Ishikawa (cell line): Measurements from ENCODE around the gene EXOC3.

Source experiments
- CREB1 ChIP-seq: IDR thresholded peaks from 2 replicates; pipeline ENCODE4 v1.6.1; 2012; ENCODE audit warnings: low read depth
- RAD21 ChIP-seq: IDR thresholded peaks from 2 replicates; pipeline ENCODE4 v1.6.1; 2012; ENCODE audit warnings: low read depth
- TF ChIP-seq, protein P1 (sequence below): IDR thresholded peaks from 2 replicates; pipeline ENCODE4 v1.6.1; 2012

DNA sequence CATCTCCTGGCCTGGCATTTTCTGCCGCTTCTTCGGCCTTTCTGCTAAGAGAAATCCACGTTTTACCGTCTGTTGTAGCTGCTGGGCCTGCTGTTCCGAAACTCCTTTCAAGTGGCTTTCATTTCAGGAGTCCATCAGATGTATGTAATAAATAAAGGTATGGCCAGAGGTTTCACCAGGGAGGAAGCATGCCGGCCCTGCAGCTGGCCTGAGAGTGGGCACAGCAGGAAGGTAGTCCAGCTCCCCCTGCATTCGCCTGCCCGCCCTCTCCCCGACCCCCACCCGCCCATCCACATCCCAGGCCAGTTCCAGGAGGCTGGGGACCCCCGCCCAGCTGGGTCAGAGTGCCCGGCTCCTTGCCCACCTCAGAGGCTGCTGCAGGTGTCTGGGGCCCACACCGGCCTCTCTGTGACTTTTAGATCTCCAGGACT lies 46.4 kb upstream of the EXOC3 start:
- TF ChIP-seq, protein P1, sequence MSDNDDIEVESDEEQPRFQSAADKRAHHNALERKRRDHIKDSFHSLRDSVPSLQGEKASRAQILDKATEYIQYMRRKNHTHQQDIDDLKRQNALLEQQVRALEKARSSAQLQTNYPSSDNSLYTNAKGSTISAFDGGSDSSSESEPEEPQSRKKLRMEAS = no peak
- TF ChIP-seq CREB1 = no peak
- no peak for TF ChIP-seq RAD21
